ENCODE data around the gene PLA2G4A.

Gene PLA2G4A

GRCh38 chr1:186987065-186987464 lies 158.3 kb downstream of the PLA2G4A start:
- no peak overlapping the region for H2AFZ ChIP-seq (ENCODE audit: low read length)
- no peaks in the 10 kb centered on the region for H3K9me3 ChIP-seq (ENCODE audit: low read length)
- H3K27ac ChIP-seq (ENCODE audit: low read depth, low read length, poor library complexity, severe bottlenecking) = no peak overlapping the region
- H3K4me3 ChIP-seq (ENCODE audit: low read depth, low read length, poor library complexity, severe bottlenecking) = no peak overlapping the region
- no peaks in the 10 kb centered on the region for H3K27me3 ChIP-seq (ENCODE audit: insufficient read depth, low read length)
- H4K20me1 ChIP-seq (ENCODE audit: insufficient read depth, low read length) = no peaks in the 10 kb centered on the region
- no peak overlapping the region for H3K4me2 ChIP-seq (ENCODE audit: low read length)
- H3F3A ChIP-seq (ENCODE audit: insufficient read depth, low read length) = no peaks in the 10 kb centered on the region
- no peaks in the 10 kb centered on the region for H3K4me1 ChIP-seq (ENCODE audit: insufficient read depth, low read length, severe bottlenecking)
- no peaks in the 10 kb centered on the region for H3K36me3 ChIP-seq (ENCODE audit: insufficient read depth, low read length)
- H3K9me2 ChIP-seq (ENCODE audit: low read depth, low read length) = no peaks in the 10 kb centered on the region
- H3K9ac ChIP-seq (ENCODE audit: low read length) = no peak overlapping the region
- H3K79me2 ChIP-seq (ENCODE audit: insufficient read depth, low read length) = no peaks in the 10 kb centered on the region
- TF ChIP-seq CTCF (IDR thresholded peaks at IDR 0.05; ENCODE audit: low read length) (no peak), EZH2 (IDR thresholded peaks at IDR 0.05; ENCODE audit: borderline replicate concordance, low read length) (no peak)

GRCh38 chr1:186987769-186988168 lies 159.0 kb downstream of the PLA2G4A start:
- Histone ChIP-seq H3K4me1 (ENCODE audit: insufficient read depth, low read length, severe bottlenecking) (no peaks in the 10 kb centered on the region), H3K9me2 (ENCODE audit: low read depth, low read length) (no peaks in the 10 kb centered on the region), H3F3A (ENCODE audit: insufficient read depth, low read length) (no peaks in the 10 kb centered on the region), H3K36me3 (ENCODE audit: insufficient read depth, low read length) (no peaks in the 10 kb centered on the region), H4K20me1 (ENCODE audit: insufficient read depth, low read length) (no peaks in the 10 kb centered on the region), H3K79me2 (ENCODE audit: insufficient read depth, low read length) (no peaks in the 10 kb centered on the region), H3K27me3 (ENCODE audit: insufficient read depth, low read length) (no peaks in the 10 kb centered on the region), H3K9me3 (ENCODE audit: low read length) (no peaks in the 10 kb centered on the region), H3K4me2 (ENCODE audit: low read length) (no peak overlapping the region), H3K27ac (ENCODE audit: low read depth, low read length, poor library complexity, severe bottlenecking) (no peak overlapping the region), H3K9ac (ENCODE audit: low read length) (no peak overlapping the region), H2AFZ (ENCODE audit: low read length) (no peak overlapping the region), H3K4me3 (ENCODE audit: low read depth, low read length, poor library complexity, severe bottlenecking) (no peak overlapping the region)
- no peak for TF ChIP-seq EZH2 (IDR thresholded peaks at IDR 0.05; ENCODE audit: borderline replicate concordance, low read length)
- TF ChIP-seq CTCF (IDR thresholded peaks at IDR 0.05; ENCODE audit: low read length) = no peak

- Histone ChIP-seq H3K27me3 (ENCODE audit: insufficient read depth, low read length) (no peaks in the 10 kb centered on the region), H3F3A (ENCODE audit: insufficient read depth, low read length) (no peaks in the 10 kb centered on the region), H3K36me3 (ENCODE audit: insufficient read depth, low read length) (no peaks in the 10 kb centered on the region), H4K20me1 (ENCODE audit: insufficient read depth, low read length) (no peaks in the 10 kb centered on the region), H3K9me3 (ENCODE audit: low read length) (no peaks in the 10 kb centered on the region), H3K79me2 (ENCODE audit: insufficient read depth, low read length) (no peaks in the 10 kb centered on the region), H3K4me3 (ENCODE audit: low read depth, low read length, poor library complexity, severe bottlenecking) (no peak overlapping the region), H3K9ac (ENCODE audit: low read length) (no peak overlapping the region), H3K9me2 (ENCODE audit: low read depth, low read length) (no peaks in the 10 kb centered on the region), H2AFZ (ENCODE audit: low read length) (no peak overlapping the region), H3K27ac (ENCODE audit: low read depth, low read length, poor library complexity, severe bottlenecking) (no peak overlapping the region), H3K4me1 (ENCODE audit: insufficient read depth, low read length, severe bottlenecking) (no peaks in the 10 kb centered on the region), H3K4me2 (ENCODE audit: low read length) (no peak overlapping the region)
- TF ChIP-seq EZH2 (IDR thresholded peaks at IDR 0.05; ENCODE audit: borderline replicate concordance, low read length) = no peak
- no peak for TF ChIP-seq CTCF (IDR thresholded peaks at IDR 0.05; ENCODE audit: low read length)
Observed at GRCh38 chr1:186993996-186994395, 165.2 kb downstream of the PLA2G4A start.

All from OCI-LY1 (cell line).